K562 (cell line): ENCODE measurements around the gene CCDC33. TPM values are rescaled to one million over a fixed set of nuclear protein-coding genes. Genes with fewer than 3 reads are reported as not detected.

Experiments
- ATAC-seq: fragments of 200-7000 bp; cut with Tn5 transposase; 3 replicates; pipeline ENCODE4 v1.9.1; 2020; ENCODE audit warnings: moderate library complexity
- BruUV-seq: library from RNA; stranded (reverse); fragments of 400-500 nt; replicated peaks from 2 replicates; lab custom pipeline; 2021; lab: Mats Ljungman, UMichigan
- CTCF ChIA-PET: fragments of 300-600 bp; formaldehyde crosslinking; extraction: SDS; loops from one replicate; lab custom pipeline; 2021; ENCODE audit warnings: low intra/inter-chr PET ratio; lab: Yijun Ruan, JAX
- POLR2A ChIA-PET: fragments of 300-600, 350-650 bp; sonication (Branson Sonifier 250); formaldehyde crosslinking; extraction: SDS; loops from one replicate; lab custom pipeline; 2021; ENCODE audit warnings: antibody characterized with exemption, inconsistent platforms; lab: Yijun Ruan, JAX
- DNase-seq, 4 experiments: peaks; one replicate each; pipeline versions ENCODE4 v3.0.0 to v3.0.0-alpha.2; 2011 to 2018; ENCODE audit warnings: low spot score in 3 of 4, mixed read lengths in 3 of 4; ENCODE audit errors: extremely low read depth in 1 of 4
- FAIRE-seq: peaks from 2 replicates; lab custom pipeline; 2011; peaks lifted over from hg19 to GRCh38; lab: Jason Lieb, UNC
- H2AFZ ChIP-seq: 2 replicates; pipeline ENCODE4 v1.6.0; 2011; ENCODE audit warnings: low read depth, low read length, control low read depth, inconsistent platforms
- H3K27ac ChIP-seq: fragments of 200-600 bp; 3 replicates; pipeline ENCODE4 v1.8.0; 2011; ENCODE audit warnings: low read depth, mild to moderate bottlenecking, control low read depth, inconsistent platforms, low read length, moderate library complexity, mixed read lengths; ENCODE audit errors: extremely low read depth
- H3K27me3 ChIP-seq, 2 experiments: fragments of 300-600 bp in 1 of 2; 2 replicates in 1 of 2; 3 replicates in 1 of 2; pipeline versions ENCODE4 v1.6.0 to v1.8.0; 2011; ENCODE audit warnings: inconsistent platforms in 2 of 2, low read length in 2 of 2, mild to moderate bottlenecking in 1 of 2, mixed read lengths in 1 of 2, moderate library complexity in 1 of 2; ENCODE audit not compliant: control insufficient read depth in 2 of 2, insufficient read depth in 2 of 2
- H3K36me3 ChIP-seq: fragments of 300-600 bp; 3 replicates; pipeline ENCODE4 v1.8.0; 2011; ENCODE audit warnings: mild to moderate bottlenecking, low read length, inconsistent platforms; ENCODE audit not compliant: control insufficient read depth, insufficient read depth
- H3K4me1 ChIP-seq, 2 experiments: fragments of 200-600 bp in 1 of 2; replicated peaks in 1 of 2; 2 replicates in 1 of 2; 3 replicates in 1 of 2; pipeline versions ENCODE4 v1.5.1 to v1.8.0; 2011; ENCODE audit warnings: inconsistent platforms in 2 of 2, low read length in 2 of 2, mild to moderate bottlenecking in 1 of 2, mixed read lengths in 1 of 2, moderate library complexity in 1 of 2; ENCODE audit not compliant: control insufficient read depth in 2 of 2, insufficient read depth in 2 of 2
- H3K4me2 ChIP-seq: 2 replicates; pipeline ENCODE4 v1.6.1; 2011; ENCODE audit warnings: low read length, control low read depth, inconsistent platforms, mixed read lengths; ENCODE audit not compliant: insufficient read depth
- H3K4me3 ChIP-seq: fragments of 200-600 bp; sonication (generic), shearing (Covaris generic); 2 replicates; pipeline ENCODE4 v1.5.1; 2016; ENCODE audit warnings: control low read depth, inconsistent platforms
- H3K79me2 ChIP-seq: fragments of 200-600 bp; 3 replicates; pipeline ENCODE4 v1.8.0; 2011; ENCODE audit warnings: low read length, inconsistent platforms; ENCODE audit not compliant: control insufficient read depth, insufficient read depth
- H3K9ac ChIP-seq, 2 experiments: 2 replicates each; pipeline versions ENCODE4 v1.6.0 to v1.6.1; 2011; ENCODE audit warnings: low read depth in 2 of 2, low read length in 2 of 2, control low read depth in 1 of 2, inconsistent platforms in 1 of 2, mild to moderate bottlenecking in 1 of 2, mixed read lengths in 1 of 2; ENCODE audit not compliant: insufficient read depth in 1 of 2
- H3K9me1 ChIP-seq: one replicate; pipeline ENCODE4 v1.6.0; 2011; ENCODE audit warnings: inconsistent platforms, mild to moderate bottlenecking, low read length, moderate library complexity; ENCODE audit not compliant: control insufficient read depth, insufficient read depth
- H3K9me3 ChIP-seq: replicated peaks from 2 replicates; pipeline ENCODE4 v1.5.1; 2011; ENCODE audit warnings: low read depth, low read length, inconsistent platforms; ENCODE audit not compliant: control insufficient read depth, insufficient read depth
- H4K20me1 ChIP-seq: replicated peaks from 2 replicates; pipeline ENCODE4 v1.6.1; 2011; ENCODE audit warnings: low read length, inconsistent platforms, mixed read lengths; ENCODE audit not compliant: control insufficient read depth, insufficient read depth
- HDAC2 ChIP-seq: fragments of 450-650 bp; IDR thresholded peaks from 2 replicates; pipeline ENCODE4 v1.6.1; 2016; ENCODE audit warnings: mild to moderate bottlenecking
- JUN ChIP-seq, 2 experiments: sonication (generic) in 1 of 2; formaldehyde crosslinking in 1 of 2; IDR thresholded peaks; 2 replicates each; pipeline versions ENCODE4 v1.6.1 to v1.8.0; 2012 to 2022; ENCODE audit warnings: borderline replicate concordance in 2 of 2, mild to moderate bottlenecking in 2 of 2, improper control_type of control experiment in 1 of 2, low read depth in 1 of 2, low read length in 1 of 2, missing genetic modification reagents in 1 of 2
- MAFK ChIP-seq: IDR thresholded peaks from 2 replicates; pipeline ENCODE4 v1.6.1; 2011; ENCODE audit warnings: low read length, improper control_type of control experiment
- PURB ChIP-seq: sonication (generic); formaldehyde crosslinking; IDR thresholded peaks from 2 replicates; pipeline ENCODE4 v1.9.0; 2021; ENCODE audit warnings: low read depth, mild to moderate bottlenecking, missing genetic modification reagents
- RBBP5 ChIP-seq: fragments of 200-600 bp; sonication (generic); IDR thresholded peaks from 2 replicates; pipeline ENCODE4 v1.6.1; 2012; ENCODE audit warnings: borderline replicate concordance, mild to moderate bottlenecking, low read length, control low read depth, inconsistent platforms; ENCODE audit not compliant: insufficient read depth, poor library complexity, severe bottlenecking
- RBFOX2 ChIP-seq: fragments of 200-400 bp; formaldehyde crosslinking; IDR thresholded peaks from 2 replicates; pipeline ENCODE4 v1.6.1; 2017; ENCODE audit warnings: low read depth, mild to moderate bottlenecking, low read length, moderate library complexity
- TCFL5 ChIP-seq: fragments of 250-450 bp; sonication (Bioruptor Pico); conservative IDR thresholded peaks from 2 replicates; pipeline ENCODE4 v1.6.1; 2021; ENCODE audit warnings: mild to moderate bottlenecking, moderate library complexity, matching md5 sums
- TFAM ChIP-seq: fragments of 250-450 bp; sonication (Bioruptor Pico); conservative IDR thresholded peaks from 2 replicates; pipeline ENCODE4 v1.5.0; 2021; ENCODE audit warnings: mild to moderate bottlenecking, moderate library complexity
- ZNF174 ChIP-seq: fragments of 250-450 bp; sonication (Bioruptor Pico); IDR thresholded peaks from 2 replicates; pipeline ENCODE4 v1.4.0; 2020; ENCODE audit warnings: mild to moderate bottlenecking
- WGBS: fragments of 100-300 bp; shearing (Covaris generic); methylation state at CpG from one replicate; pipeline ENCODE4 v1.1.6; 2016; ENCODE audit warnings: low coverage, mixed read lengths; ENCODE audit not compliant: insufficient coverage; ENCODE audit errors: missing lambda C conversion rate; 5-methylcytosine and 5-hydroxymethylcytosine counted together
- in situ Hi-C: fragments of 300-500 bp; cut with MboI; formaldehyde crosslinking; loops from 4 replicates; pipeline ENCODE4 v1.15.0; 2018; ENCODE audit warnings: inconsistent platforms, mixed read lengths
- intact Hi-C: fragments of 100-400 bp; cut with micrococcal nuclease; formaldehyde crosslinking; loops from 2 replicates; pipeline ENCODE4 v1.14.2; 2022
- polyA plus RNA-seq, 8 experiments: library from polyadenylated mRNA; depleted of rRNA in 4 of 8; stranded (reverse) in 5 of 8; unstranded in 3 of 8; fragments of >200 nt; fragmentation: Nextera tagmentation in 2 of 8; fragmentation: Illumina TruSeq in 1 of 8; extraction: Ambion mirVana in 2 of 8; extraction: Trizol in 1 of 8; gene quantifications; 2 replicates each; pipeline versions ENCODE4 v1.2.1 to v1.2.3, GENCODE V29; 2011 to 2014; ENCODE audit warnings: inconsistent platforms in 1 of 8, missing spikeins in 1 of 8
- total RNA-seq, 7 experiments: library from RNA; depleted of rRNA in 6 of 7; stranded (reverse); fragments of >200 nt in 6 of 7; fragmentation: Illumina TruSeq in 2 of 7; extraction: Trizol in 2 of 7; gene quantifications; 2 replicates each; pipeline versions ENCODE4 v1.2.1 to v1.2.3, GENCODE V29; 2011 to 2021; ENCODE audit warnings: low replicate concordance in 1 of 7
- TF ChIP-seq, protein P1 (sequence below): sonication (generic); formaldehyde crosslinking; IDR thresholded peaks from 2 replicates; pipeline ENCODE4 v1.5.0; 2020; ENCODE audit warnings: missing genetic modification reagents

Gene CCDC33
- total and polyA plus RNA-seq, 9 of the 15 experiments (the other 6 are each of a cell fraction or from before 2014, with no cell fraction given) = 0.08 to 1.1 (median 0.15) TPM; not detected in 4

DNA sequence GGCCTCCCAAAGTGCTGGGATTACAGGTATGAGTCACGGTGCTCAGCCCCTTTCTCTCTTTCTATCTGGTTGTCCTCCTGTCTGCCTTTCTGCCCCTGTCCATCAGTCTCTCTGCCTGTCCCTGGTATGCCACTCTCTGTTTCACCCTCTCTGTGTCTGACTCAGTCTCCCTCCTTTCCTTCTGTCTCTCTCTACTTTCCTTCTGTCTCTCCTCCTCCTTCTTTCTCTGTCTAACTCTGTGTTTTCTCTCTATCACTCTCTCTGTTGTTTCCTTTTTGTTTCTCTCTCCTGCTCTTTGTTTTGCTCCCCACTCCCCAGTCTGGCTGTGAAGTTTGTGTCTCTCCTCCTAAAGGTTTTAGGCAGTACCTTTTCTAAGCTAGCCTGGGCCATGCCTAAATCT lies 24.5 kb upstream of the CCDC33 start:
- no peak for FAIRE-seq
- ChIA-PET CTCF (no interaction called here), POLR2A (no interaction called here)
- no peak for ATAC-seq
- no peak overlapping the region for H3K27ac ChIP-seq
- H3K4me2 ChIP-seq = no peak overlapping the region
- peaks cover 9 to 42% of the 10 kb centered on the region in 2 experiments; a peak in 4 of 5 replicates for H3K27me3 ChIP-seq
- 33% methylated on average over 1 of the region's 1 CpG for WGBS
- H4K20me1 ChIP-seq = 0 out of 2 replicates have a peak, but pooled peaks cover 4% of the 10 kb centered on the region
- TF ChIP-seq RBBP5 (no peak), TCFL5 (no peak), TFAM (no peak), ZNF174 (CRISPR knock-in tag) (no peak)
- H3K4me3 ChIP-seq = no peak overlapping the region
- intact Hi-C loops = no loop called here
- no peak overlapping the region for H2AFZ ChIP-seq
- no peaks in the 10 kb centered on the region for H3K36me3 ChIP-seq
- H3K4me1 ChIP-seq = peaks cover 3 to 11% of the 10 kb centered on the region in 2 experiments; a peak in 2 of 5 replicates
- no peaks in the 10 kb centered on the region for H3K9me3 ChIP-seq
- BruUV-seq = no TSS peak
- no peak for DNase-seq
- H3K9ac ChIP-seq = peak overlapping the region in 1 of 2 experiments; percentile 45; a peak in 1 of 4 replicates
- no peaks in the 10 kb centered on the region for H3K79me2 ChIP-seq
- in situ Hi-C loops = no loop called here
- no peaks in the 10 kb centered on the region for H3K9me1 ChIP-seq

DNA sequence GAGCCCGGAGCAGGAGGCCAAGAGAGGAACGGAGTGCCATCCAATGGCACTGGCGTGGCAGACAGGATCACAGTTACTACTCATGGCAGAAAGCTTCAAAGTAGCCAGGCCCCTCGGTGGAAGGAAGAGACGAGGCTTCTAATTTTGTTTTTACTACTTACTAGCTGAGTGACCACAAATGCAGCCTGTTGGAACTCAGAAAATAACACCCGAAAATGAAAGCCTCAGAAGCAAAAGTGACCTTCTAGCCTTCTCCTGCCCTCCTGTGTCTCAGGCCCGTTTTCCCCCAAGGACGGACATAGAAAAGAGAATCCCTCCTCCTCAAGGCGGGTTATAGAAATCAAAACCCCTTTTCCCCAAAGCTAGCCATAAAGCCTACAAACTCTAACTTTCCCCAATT lies 23.6 kb upstream of the CCDC33 start:
- FAIRE-seq = no peak
- intact Hi-C loops (no loop called here), in situ Hi-C loops (no loop called here)
- Histone ChIP-seq H3K27ac (no peak overlapping the region), H3K4me1 (peaks cover 3 to 11% of the 10 kb centered on the region in 2 experiments; a peak in 2 of 5 replicates), H2AFZ (no peak overlapping the region), H3K9me3 (no peaks in the 10 kb centered on the region), H3K27me3 (peaks cover 9 to 39% of the 10 kb centered on the region in 2 experiments; a peak in 4 of 5 replicates), H4K20me1 (0 out of 2 replicates have a peak, but pooled peaks cover 4% of the 10 kb centered on the region), H3K79me2 (no peaks in the 10 kb centered on the region), H3K36me3 (no peaks in the 10 kb centered on the region), H3K4me3 (no peak overlapping the region), H3K9ac (0 out of 4 replicates have a peak overlapping the region, but pooled peaks of 1 of the 2 experiments have one; percentile 55), H3K9me1 (no peaks in the 10 kb centered on the region), H3K4me2 (no peak overlapping the region)
- whole genome bisulfite sequencing = 11% methylated on average over 9 of the region's 9 CpGs
- no TSS peak for BruUV-seq
- POLR2A ChIA-PET = no interaction called here
- ATAC-seq = no peak
- no peak for DNase-seq
- CTCF ChIA-PET = no interaction called here
- no peak for TF ChIP-seq RBFOX2
- TF ChIP-seq MAFK = no peak
- no peak for TF ChIP-seq HDAC2
- no peak for TF ChIP-seq JUN (IDR thresholded peaks at IDR 0.05; ENCODE audit: borderline replicate concordance, low read depth, low read length)
- no peak for TF ChIP-seq JUN (CRISPR knock-in tag; IDR thresholded peaks at IDR 0.05; ENCODE audit: borderline replicate concordance)
- no peak for TF ChIP-seq PURB
- TF ChIP-seq, protein P1, sequence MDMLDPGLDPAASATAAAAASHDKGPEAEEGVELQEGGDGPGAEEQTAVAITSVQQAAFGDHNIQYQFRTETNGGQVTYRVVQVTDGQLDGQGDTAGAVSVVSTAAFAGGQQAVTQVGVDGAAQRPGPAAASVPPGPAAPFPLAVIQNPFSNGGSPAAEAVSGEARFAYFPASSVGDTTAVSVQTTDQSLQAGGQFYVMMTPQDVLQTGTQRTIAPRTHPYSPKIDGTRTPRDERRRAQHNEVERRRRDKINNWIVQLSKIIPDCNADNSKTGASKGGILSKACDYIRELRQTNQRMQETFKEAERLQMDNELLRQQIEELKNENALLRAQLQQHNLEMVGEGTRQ = no peak
